Endothelial cell of umbilical vein (primary cell): Measurements from ENCODE around the gene TMEM182. TPM values are rescaled to one million over a fixed set of nuclear protein-coding genes. Genes with fewer than 3 reads are reported as not detected.

Experiments used
- BruUV-seq: library from RNA; stranded (reverse); fragments of 400-500 nt; replicated peaks from 2 replicates; lab custom pipeline; 2021; lab: Mats Ljungman, UMichigan
- CTCF ChIA-PET: fragments of 300-600, 350-600 bp; sonication (Branson Sonifier 250); formaldehyde crosslinking; loops from one replicate; lab custom pipeline; 2021; ENCODE audit warnings: antibody characterized with exemption, inconsistent platforms; lab: Charles Lee
- POLR2A ChIA-PET: fragments of 300-600, 350-600 bp; sonication (Branson Sonifier 250); formaldehyde crosslinking; loops from one replicate; lab custom pipeline; 2021; ENCODE audit warnings: antibody characterized with exemption, inconsistent platforms; lab: Charles Lee
- DNase-seq: peaks from one replicate; pipeline ENCODE4 v3.0.0-alpha.2; 2011; ENCODE audit warnings: low read depth, low spot score
- FAIRE-seq: peaks from 2 replicates; lab custom pipeline; 2011; peaks lifted over from hg19 to GRCh38; lab: Jason Lieb, UNC
- H2AFZ ChIP-seq: 2 replicates; pipeline ENCODE4 v1.6.0; 2012; ENCODE audit warnings: low read depth, low read length, control low read depth, inconsistent platforms
- H3K27ac ChIP-seq: 2 replicates; pipeline ENCODE4 v1.5.1; 2011; ENCODE audit warnings: low read depth, mild to moderate bottlenecking, control low read depth, low read length, moderate library complexity; ENCODE audit not compliant: insufficient read depth
- H3K27me3 ChIP-seq, 2 experiments: 2 replicates each; pipeline versions ENCODE4 v1.6.0 to v1.6.1; 2011; ENCODE audit warnings: low read length in 2 of 2, mixed read lengths in 1 of 2; ENCODE audit not compliant: control insufficient read depth in 2 of 2, insufficient read depth in 2 of 2
- H3K36me3 ChIP-seq, 2 experiments: 2 replicates in 1 of 2; 3 replicates in 1 of 2; pipeline ENCODE4 v1.5.1; 2011; ENCODE audit warnings: low read length in 2 of 2, mild to moderate bottlenecking in 1 of 2, moderate library complexity in 1 of 2; ENCODE audit not compliant: control insufficient read depth in 2 of 2, insufficient read depth in 2 of 2; ENCODE audit errors: extremely low read depth in 1 of 2
- H3K4me1 ChIP-seq: 3 replicates; pipeline ENCODE4 v1.5.1; 2011; ENCODE audit warnings: mild to moderate bottlenecking, low read length; ENCODE audit not compliant: control insufficient read depth, insufficient read depth; ENCODE audit errors: extremely low read depth
- H3K4me2 ChIP-seq: 2 replicates; pipeline ENCODE4 v1.6.1; 2011; ENCODE audit warnings: low read length, control low read depth, mixed read lengths; ENCODE audit not compliant: insufficient read depth
- H3K4me3 ChIP-seq, 3 experiments: fragments of 200-600 bp in 1 of 3; sonication (generic), shearing (Covaris generic) in 1 of 3; replicated peaks in 1 of 3; 2 replicates each; pipeline ENCODE4 v1.5.1; 2011 to 2016; ENCODE audit warnings: control low read depth in 3 of 3, low read length in 3 of 3, mild to moderate bottlenecking in 2 of 3, inconsistent platforms in 1 of 3, low read depth in 1 of 3, moderate library complexity in 1 of 3; ENCODE audit not compliant: insufficient read depth in 1 of 3
- H3K79me2 ChIP-seq: 2 replicates; pipeline ENCODE4 v1.6.0; 2012; ENCODE audit warnings: low read length, inconsistent platforms; ENCODE audit not compliant: control insufficient read depth, insufficient read depth
- H3K9ac ChIP-seq: replicated peaks from 2 replicates; pipeline ENCODE3; 2011; ENCODE audit warnings: low read length, control low read depth; ENCODE audit not compliant: insufficient read depth; ENCODE audit errors: extremely low read depth
- H3K9me1 ChIP-seq: replicated peaks from 3 replicates; pipeline ENCODE4 v1.6.0; 2011; ENCODE audit warnings: mild to moderate bottlenecking, low read length; ENCODE audit not compliant: control insufficient read depth, insufficient read depth; ENCODE audit errors: extremely low read depth
- H3K9me3 ChIP-seq: replicated peaks from 2 replicates; pipeline ENCODE4 v1.5.1; 2012; ENCODE audit warnings: low read length, inconsistent platforms; ENCODE audit not compliant: control insufficient read depth, insufficient read depth
- H4K20me1 ChIP-seq: replicated peaks from 2 replicates; pipeline ENCODE3; 2011; ENCODE audit warnings: mild to moderate bottlenecking, low read length; ENCODE audit not compliant: control insufficient read depth, insufficient read depth; ENCODE audit errors: extremely low read depth
- CTCF ChIP-seq, 2 donors: IDR thresholded peaks; 1 replicate in 1 of 2; 2 replicates in 1 of 2; pipeline ENCODE4 v1.5.1; 2011; ENCODE audit warnings: low read length in 2 of 2, mild to moderate bottlenecking in 2 of 2, moderate library complexity in 2 of 2, control low read depth in 1 of 2, inconsistent platforms in 1 of 2, low read depth in 1 of 2; ENCODE audit not compliant: insufficient read depth in 1 of 2; ENCODE audit errors: extremely low read depth in 1 of 2
- EZH2 ChIP-seq: IDR thresholded peaks from 2 replicates; pipeline ENCODE4 v1.6.1; 2012; ENCODE audit warnings: borderline replicate concordance, low read depth, mild to moderate bottlenecking, moderate library complexity, low read length, inconsistent platforms; ENCODE audit not compliant: severe bottlenecking
- FOS ChIP-seq: IDR thresholded peaks from 2 replicates; pipeline ENCODE4 v1.6.1; 2011; ENCODE audit warnings: mild to moderate bottlenecking, low read length, moderate library complexity, borderline replicate concordance; ENCODE audit not compliant: insufficient read depth
- MAX ChIP-seq: IDR thresholded peaks from 2 replicates; pipeline ENCODE4 v1.6.1; 2011; ENCODE audit not compliant: insufficient read depth, insufficient read length
- POLR2A ChIP-seq: IDR thresholded peaks from 2 replicates; pipeline ENCODE4 v1.6.1; 2012; ENCODE audit warnings: low read depth, mild to moderate bottlenecking, control low read depth, low read length
- dilution Hi-C: fragments of 300-500 bp; cut with MboI; formaldehyde crosslinking; loops from one replicate; pipeline ENCODE4 v1.15.0; 2019; ENCODE audit warnings: low sequenced_read_pairs; ENCODE audit not compliant: extremely low pct_ligation_motif_present
- intact Hi-C: fragments of 100-400 bp; cut with micrococcal nuclease; formaldehyde crosslinking; loops from one replicate; pipeline ENCODE4 v1.10.0; 2022
- polyA plus RNA-seq, 4 experiments: library from polyadenylated mRNA; depleted of rRNA in 3 of 4; stranded (reverse) in 3 of 4; unstranded in 1 of 4; fragments of >200 nt; gene quantifications; 2 replicates each; pipeline versions ENCODE4 v1.2.1 to v1.2.3, GENCODE V29; 2011 to 2012; ENCODE audit warnings: missing spikeins in 1 of 4
- total RNA-seq: library from RNA; stranded (reverse); gene quantifications from 2 replicates; pipeline ENCODE4 v1.2.3, GENCODE V29; 2021

The TMEM182 gene
- total and polyA plus RNA-seq, 2 donors (not counting 3 experiments of a cell fraction or from before 2014, with no cell fraction given): 0.69 to 0.95 TPM

GRCh38 chr2:102806250-102806837 is 44.5 kb downstream of the TMEM182 start:
- peak overlapping the region; percentile 8 for H3K4me2 ChIP-seq
- no peak overlapping the region for H2AFZ ChIP-seq
- DNase-seq: peak; percentile 79
- H3K4me3 ChIP-seq: no peak overlapping the region
- H3K79me2 ChIP-seq: no peaks in the 10 kb centered on the region
- no peaks in the 10 kb centered on the region for H3K36me3 ChIP-seq
- dilution Hi-C loops: no loop called here
- H3K9me3 ChIP-seq: no peaks in the 10 kb centered on the region
- no peak overlapping the region for H3K27ac ChIP-seq
- no peak for TF ChIP-seq EZH2
- TF ChIP-seq MAX: no peak
- TF ChIP-seq POLR2A: no peak
- no peak for TF ChIP-seq FOS
- TF ChIP-seq CTCF (IDR thresholded peaks at IDR 0.05; ENCODE audit: extremely low read depth in 1 of 2, insufficient read depth in 1 of 2, low read depth in 1 of 2, low read length in 2 of 2): peak; percentile 83 to 88
- intact Hi-C loops: loop anchor here (1.0 to 10.0 kb wide), 3 partner anchors 53 to 286 kb away; partner anchors contain the start of gene SLC9A2
- FAIRE-seq: peak; percentile 90
- H3K27me3 ChIP-seq: no peaks in the 10 kb centered on the region
- no peaks in the 10 kb centered on the region for H3K4me1 ChIP-seq
- BruUV-seq: no TSS peak
- POLR2A ChIA-PET: no interaction called here
- no peaks in the 10 kb centered on the region for H4K20me1 ChIP-seq
- H3K9me1 ChIP-seq: no peaks in the 10 kb centered on the region
- CTCF ChIA-PET: interaction anchor here (0.7 to 8.9 kb wide), 21 partner anchors 9 to 354 kb away, joined by 3 to 311 read pairs (median 5); partner anchors contain the start of genes SLC9A4 and TMEM182
- H3K9ac ChIP-seq: no peak overlapping the region
